ENCODE data around the gene PLAC1.

Gene PLAC1

GRCh38 chrX:134669378-134670098 lies 11.3 kb upstream of the PLAC1 start:
- no peak for DNase-seq

DNA sequence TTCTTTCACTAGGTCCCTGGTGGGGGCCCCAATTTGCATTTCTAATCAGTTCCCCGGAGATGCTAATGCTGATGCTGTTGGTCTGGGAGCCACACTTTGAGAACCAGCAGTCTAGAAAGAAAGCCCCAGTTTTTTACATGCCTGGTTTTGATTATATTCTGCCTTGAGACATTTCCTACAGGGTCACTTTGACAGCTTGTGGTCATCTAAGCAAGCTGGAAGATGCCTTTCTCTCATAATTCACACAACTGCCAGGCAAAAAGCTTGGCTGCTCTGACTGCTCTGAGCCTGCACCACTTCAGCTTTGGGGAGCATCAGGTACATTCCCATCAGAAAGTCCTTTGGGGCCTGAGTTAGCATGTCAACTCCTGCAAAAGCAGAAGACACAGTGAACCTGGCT lies 5.9 kb upstream of the PLAC1 start:
- DNase-seq = no peak

GRCh38 chrX:134661295-134661694 lies 3.0 kb upstream of the PLAC1 start:
- DNase-seq = no peak

DNA sequence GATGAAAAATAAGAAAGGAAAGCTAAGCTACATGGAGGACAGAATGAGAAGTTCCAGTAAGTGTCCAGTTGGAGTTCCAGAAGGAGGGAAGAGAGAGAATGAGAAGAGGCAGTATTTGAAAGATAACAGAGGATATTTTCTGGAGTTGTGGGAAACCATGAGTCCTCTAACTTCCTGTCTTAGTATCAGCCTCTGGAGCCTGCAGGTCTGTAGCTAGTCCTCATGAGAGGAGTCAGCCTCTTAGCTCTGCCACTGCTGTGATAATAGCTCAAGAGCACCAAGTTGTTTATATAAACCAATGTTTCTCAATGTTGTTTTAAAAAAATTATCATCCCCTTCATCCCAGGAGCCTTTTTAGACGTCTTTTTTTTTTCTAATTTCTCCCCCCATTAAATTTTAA lies 2.4 kb upstream of the PLAC1 start:
- no peak for DNase-seq

DNA sequence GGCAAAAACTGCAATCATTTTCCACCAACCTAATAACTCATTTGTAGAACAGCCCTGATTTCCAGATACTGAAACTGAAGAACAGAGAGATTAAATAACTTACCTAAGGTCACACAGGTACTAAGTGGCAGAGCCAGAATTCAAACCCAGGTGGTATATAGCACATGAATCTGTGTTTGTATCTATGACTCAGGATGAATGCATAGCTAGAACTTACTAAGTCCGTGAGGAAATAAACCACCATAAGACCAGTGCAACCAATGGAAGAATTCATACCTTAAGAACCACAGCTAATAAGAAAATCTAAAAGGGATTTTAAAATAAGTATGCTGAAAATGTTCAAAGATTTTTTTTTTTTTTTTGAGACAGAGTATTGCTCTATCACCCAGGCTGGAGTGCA lies 1.5 kb upstream of the PLAC1 start:
- no peak for DNase-seq

- no peak for DNase-seq
These were observed 421 bp upstream of the PLAC1 start for GRCh38 chrX:134658760-134659023.

- no peak for DNase-seq
These were observed 3.8 kb downstream of the PLAC1 start for GRCh38 chrX:134654398-134655012.

DNA sequence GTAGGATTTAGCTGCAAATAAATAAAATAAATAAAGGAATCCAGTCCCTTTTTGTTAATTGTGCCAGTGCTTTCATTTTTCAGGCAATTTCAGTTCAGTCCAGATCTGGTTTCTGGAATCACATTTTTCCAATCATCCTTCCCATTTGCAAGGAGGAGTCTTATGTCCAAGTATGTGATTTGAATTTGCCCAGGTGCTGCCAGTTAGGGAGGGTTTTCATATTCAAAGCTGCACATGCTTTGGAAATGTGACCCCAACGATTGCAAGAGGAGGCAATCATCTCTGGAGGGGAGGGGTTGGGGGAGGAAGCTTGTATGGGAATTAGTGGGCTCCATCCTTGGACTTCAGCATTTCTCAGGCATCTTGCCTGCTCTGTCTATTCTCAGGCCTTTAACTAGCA lies 4.4 kb downstream of the PLAC1 start:
- DNase-seq = no peak

- no peak for DNase-seq
These were observed 7.6 kb downstream of the PLAC1 start for GRCh38 chrX:134650701-134651100.

DNA sequence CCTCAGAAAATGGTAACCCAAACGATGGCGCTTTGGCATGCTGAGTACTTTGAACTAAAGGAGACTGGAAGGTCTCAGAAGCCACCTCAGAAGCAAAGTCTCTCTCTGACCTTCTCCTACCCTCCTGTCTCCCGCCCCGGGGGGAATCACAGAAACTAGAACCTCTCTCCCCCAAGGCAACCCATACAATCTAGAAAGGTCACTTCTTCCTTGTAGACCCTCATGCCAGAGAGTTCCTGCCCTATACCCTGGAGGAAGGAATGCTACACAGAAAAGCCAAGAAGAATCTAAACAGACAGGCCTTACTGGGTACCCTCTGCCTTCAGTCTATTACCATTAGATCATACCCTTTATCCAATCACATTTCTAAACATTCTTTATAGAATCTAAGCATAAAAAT lies 8.5 kb downstream of the PLAC1 start:
- DNase-seq = no peak

- DNase-seq = no peak
These were observed 10.8 kb downstream of the PLAC1 start for GRCh38 chrX:134647477-134647877.

- DNase-seq = no peak
These were observed 11.6 kb downstream of the PLAC1 start for GRCh38 chrX:134646691-134647090.

GRCh38 chrX:134645936-134646543 lies 12.2 kb downstream of the PLAC1 start:
- no peak for DNase-seq

DNA sequence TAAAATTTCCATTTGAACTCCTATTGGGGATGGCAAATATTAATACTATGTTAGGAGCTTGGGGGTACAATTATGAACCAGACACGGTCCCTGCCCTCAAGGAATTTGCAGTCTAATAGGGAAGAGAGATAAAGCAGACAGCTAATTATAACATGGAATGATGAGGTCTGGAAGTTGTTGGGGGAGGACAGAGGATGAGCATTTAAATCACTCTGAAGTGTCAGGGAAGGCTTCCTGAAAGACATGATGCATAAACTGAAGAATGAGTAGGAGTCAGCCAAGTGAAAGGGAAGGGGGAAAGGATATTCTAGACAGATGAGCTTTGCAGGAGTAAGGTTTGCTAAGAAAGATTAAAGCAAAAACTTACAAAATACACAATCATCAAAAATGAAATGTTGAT lies 15.9 kb downstream of the PLAC1 start:
- no peak for DNase-seq

DNA sequence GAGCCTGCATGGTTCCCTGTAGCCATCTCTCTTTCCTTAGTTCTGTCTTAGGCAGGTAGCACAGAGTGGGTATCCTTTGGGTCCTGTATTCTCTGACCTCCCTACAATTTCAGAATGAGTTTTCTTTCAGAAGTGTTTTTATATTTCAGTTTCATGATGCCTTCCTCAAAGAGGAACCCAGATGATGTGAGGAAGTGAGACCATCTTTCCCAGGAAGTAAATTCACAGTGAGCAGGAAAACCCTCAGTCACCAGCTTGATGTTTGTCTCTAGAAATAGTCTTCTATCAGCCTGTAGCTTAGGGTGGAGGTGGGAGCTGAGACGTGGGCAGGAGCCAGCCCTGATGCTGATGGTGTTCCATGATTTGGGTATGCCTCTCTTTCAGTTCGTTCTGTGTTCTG lies 16.9 kb downstream of the PLAC1 start:
- no peak for DNase-seq

- no peak for DNase-seq
These were observed 17.4 kb downstream of the PLAC1 start for GRCh38 chrX:134640914-134641313.

DNA sequence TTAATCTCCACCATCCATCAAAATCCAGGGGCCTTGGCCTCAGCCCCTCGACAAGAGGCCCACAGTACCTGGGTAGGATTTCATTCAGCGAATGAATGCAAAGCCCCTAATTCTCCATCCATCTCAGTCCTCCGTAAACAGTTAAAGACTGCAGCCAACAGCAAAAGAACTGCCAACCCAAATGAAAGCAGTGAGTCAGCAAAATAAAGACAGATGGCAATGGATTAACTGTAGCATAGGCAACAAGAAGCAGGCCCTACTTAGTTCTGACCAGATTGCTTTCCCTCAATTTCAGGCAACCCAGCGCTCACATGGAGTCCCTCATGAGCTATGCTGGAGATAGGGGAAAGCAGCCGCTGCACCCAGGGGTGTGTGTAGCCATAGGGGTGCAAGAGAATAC lies 21.4 kb downstream of the PLAC1 start:
- no peak for DNase-seq

DNA sequence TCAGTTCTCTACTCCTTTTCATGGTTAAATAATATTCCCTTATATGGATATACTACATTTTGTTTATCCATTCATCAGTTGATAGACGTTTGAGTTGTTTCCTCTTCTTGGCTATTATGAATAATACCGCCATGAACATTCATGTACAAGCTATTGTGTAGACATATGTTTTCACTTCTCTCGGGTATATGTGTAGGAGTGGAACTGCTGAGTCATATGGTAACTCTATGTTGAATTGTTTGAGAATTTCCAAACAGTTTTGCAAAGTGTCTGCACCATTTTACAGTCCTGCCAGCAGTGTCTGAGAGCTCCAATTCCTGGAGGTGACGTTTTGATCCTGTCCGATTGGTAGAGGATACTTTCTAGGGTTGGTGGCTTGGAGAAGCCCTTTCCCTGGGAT lies 23.6 kb downstream of the PLAC1 start:
- DNase-seq = no peak

- DNase-seq = no peak
These were observed 24.4 kb downstream of the PLAC1 start for GRCh38 chrX:134633832-134634231.

- DNase-seq = no peak
These were observed 24.9 kb downstream of the PLAC1 start for GRCh38 chrX:134633394-134633793.

DNA sequence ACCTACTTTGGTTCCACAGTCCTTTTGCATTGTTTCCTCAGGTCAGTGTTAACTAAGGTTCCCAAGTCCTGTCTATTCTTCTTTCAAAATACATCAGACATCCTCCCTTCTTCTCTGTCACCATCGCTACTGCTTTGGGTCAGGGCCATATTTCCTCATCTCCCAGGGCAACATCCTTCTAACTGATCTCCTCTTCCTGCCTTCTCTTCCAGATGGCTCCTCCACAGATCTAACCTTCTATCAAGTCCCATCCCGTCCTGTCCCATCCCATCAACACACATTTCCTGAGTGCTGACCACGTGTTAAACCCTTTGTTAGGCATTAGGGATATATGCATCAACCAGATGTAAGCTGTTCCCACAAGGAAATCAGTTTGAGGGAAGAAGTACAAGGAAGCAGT lies 25.9 kb downstream of the PLAC1 start:
- DNase-seq = no peak

DNA sequence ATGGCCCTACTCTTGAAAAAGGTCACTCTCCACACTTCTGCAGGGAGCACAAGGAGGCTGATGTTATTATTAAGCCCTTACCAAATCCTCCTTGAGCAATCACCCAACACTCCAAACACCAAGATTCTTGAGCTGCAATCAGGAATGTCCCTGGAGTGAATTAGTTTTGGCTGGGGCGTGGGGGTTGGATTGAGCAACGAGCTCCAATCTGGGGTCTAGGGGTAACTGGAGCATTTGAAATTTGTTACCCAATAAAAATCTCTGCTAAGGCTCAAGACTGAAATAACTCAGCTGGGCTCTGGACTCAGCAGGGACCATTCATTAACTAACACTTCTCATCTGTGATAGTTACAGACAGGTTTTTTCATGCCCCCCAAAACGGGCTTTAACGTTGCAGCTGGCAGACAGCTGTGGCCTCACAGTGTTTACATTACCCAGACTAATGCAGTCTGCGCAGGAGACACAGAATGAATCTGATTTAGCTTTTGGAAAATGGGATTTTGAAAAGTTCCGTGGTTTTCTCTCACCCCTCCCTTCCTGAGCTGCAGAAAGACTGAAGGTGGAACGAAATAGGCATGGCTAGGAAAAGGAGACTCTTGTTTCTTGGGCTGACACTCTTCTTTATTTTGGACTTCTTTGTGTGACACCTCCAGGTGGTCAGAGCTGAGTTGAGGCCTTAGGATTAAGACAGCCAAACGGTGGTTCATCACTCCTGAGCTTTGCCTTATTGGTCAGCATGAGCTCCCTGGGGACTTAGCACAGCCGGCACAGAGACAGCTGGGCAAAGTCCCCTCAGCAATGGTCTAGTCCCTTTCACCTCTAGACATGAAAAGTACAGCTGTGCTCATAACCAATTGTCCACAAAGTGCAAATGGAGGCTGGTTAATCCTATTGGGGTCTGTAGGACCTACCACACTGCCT lies 26.6 kb downstream of the PLAC1 start:
- no peak for DNase-seq

- DNase-seq = no peak
These were observed 29.6 kb downstream of the PLAC1 start for GRCh38 chrX:134628663-134629062.

DNA sequence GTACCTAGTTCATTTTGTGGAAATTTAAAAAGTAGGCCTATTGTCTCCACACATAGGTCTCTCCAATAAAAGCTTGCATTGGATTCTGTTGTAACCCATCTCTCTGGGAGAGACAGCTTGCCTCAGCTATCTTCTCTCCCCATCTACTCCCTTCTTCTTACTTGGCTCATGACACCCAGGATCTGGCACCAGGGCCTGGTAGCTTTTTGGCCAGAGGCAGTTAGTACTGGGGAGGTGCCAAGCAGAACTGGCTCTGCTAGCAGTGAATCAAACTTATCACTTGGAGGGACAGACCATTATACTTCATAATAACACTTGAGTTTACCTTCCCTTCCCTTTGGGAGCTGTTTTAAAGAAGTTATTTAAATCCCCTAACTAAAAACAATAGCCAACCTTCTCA lies 31.8 kb downstream of the PLAC1 start:
- no peak for DNase-seq
